ENCODE data around the gene PDE6A. TPM values are rescaled to one million over a fixed set of nuclear protein-coding genes. Genes with fewer than 3 reads are reported as not detected.
A peak's percentile ranks its signal among the peaks of the same experiment; 100 is the strongest.

The PDE6A gene
- total and polyA plus RNA-seq, 9 of the 15 experiments (the other 6 are each of a cell fraction or from before 2014, with no cell fraction given), result 0.01 to 0.04 (median 0.01) TPM; not detected in 6

DNA sequence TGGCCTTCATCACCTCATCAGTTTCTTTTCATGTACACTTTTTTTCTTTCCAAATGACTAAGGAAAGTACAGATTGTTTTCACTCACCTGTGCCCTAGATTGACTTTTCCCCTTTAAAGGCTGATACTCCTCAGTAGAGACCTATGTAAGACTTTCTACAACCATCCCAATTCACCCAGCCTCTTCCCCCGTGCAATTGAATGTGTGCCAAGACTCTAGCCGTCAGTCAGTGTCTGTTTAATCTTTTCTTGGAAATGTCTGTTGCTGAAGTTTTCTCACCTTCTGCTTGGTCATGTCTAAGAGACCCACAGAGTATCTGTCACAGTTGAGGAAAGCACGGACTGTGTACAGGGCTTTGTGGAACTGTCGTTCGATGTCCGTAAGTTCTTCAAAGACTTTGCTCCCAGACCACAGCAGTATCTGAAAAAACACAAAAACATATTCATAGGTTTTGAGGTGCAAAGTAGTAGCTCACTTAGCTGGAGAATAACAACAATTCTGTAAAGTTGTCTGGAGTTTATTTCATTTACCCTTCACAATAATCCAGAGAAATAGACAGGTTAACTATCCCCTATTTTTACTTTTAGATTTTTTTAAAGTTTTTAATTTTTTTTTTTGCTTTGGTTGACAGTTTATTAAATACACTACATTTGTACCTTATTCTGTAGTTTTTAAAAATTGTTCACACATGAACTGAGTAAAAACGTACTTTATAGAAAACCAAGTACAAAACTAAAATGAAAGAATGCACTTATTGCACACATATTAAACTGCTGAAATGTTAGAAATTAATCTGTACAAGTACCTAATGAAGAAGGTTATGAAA is 13.6 kb downstream of the PDE6A start (continued):
- TF ChIP-seq TBP (optimal IDR thresholded peaks at IDR 0.05; ENCODE audit: low read depth, low read length) (peak; percentile 51), NCOR1 (IDR thresholded peaks at IDR 0.05) (no peak), CREB3 (tag; conservative IDR thresholded peaks at IDR 0.05; ENCODE audit: low read depth) (no peak), ARHGAP35 (IDR thresholded peaks at IDR 0.05; ENCODE audit: partially characterized antibody) (no peak), ZNF224 (CRISPR knock-in tag; IDR thresholded peaks at IDR 0.05) (no peak), SP1 (CRISPR knock-in tag; IDR thresholded peaks at IDR 0.05) (no peak), ASH1L (IDR thresholded peaks at IDR 0.05; ENCODE audit: borderline replicate concordance, low read depth, partially characterized antibody) (no peak), ZFP36 (IDR thresholded peaks at IDR 0.05; ENCODE audit: low read depth, low read length, partially characterized antibody) (no peak), ZBTB8A (IDR thresholded peaks at IDR 0.05; ENCODE audit: partially characterized antibody) (no peak), PKNOX1 (IDR thresholded peaks at IDR 0.05) (peak; percentile 97)
- TF ChIP-seq, protein P1, sequence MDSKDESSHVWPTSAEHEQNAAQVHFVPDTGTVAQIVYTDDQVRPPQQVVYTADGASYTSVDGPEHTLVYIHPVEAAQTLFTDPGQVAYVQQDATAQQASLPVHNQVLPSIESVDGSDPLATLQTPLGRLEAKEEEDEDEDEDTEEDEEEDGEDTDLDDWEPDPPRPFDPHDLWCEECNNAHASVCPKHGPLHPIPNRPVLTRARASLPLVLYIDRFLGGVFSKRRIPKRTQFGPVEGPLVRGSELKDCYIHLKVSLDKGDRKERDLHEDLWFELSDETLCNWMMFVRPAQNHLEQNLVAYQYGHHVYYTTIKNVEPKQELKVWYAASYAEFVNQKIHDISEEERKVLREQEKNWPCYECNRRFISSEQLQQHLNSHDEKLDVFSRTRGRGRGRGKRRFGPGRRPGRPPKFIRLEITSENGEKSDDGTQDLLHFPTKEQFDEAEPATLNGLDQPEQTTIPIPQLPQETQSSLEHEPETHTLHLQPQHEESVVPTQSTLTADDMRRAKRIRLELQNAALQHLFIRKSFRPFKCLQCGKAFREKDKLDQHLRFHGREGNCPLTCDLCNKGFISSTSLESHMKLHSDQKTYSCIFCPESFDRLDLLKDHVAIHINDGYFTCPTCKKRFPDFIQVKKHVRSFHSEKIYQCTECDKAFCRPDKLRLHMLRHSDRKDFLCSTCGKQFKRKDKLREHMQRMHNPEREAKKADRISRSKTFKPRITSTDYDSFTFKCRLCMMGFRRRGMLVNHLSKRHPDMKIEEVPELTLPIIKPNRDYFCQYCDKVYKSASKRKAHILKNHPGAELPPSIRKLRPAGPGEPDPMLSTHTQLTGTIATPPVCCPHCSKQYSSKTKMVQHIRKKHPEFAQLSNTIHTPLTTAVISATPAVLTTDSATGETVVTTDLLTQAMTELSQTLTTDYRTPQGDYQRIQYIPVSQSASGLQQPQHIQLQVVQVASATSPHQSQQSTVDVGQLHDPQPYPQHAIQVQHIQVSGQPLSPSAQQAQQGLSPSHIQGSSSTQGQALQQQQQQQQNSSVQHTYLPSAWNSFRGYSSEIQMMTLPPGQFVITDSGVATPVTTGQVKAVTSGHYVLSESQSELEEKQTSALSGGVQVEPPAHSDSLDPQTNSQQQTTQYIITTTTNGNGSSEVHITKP (IDR thresholded peaks at IDR 0.05; ENCODE audit: partially characterized antibody), result no peak
- TF ChIP-seq, protein P2, sequence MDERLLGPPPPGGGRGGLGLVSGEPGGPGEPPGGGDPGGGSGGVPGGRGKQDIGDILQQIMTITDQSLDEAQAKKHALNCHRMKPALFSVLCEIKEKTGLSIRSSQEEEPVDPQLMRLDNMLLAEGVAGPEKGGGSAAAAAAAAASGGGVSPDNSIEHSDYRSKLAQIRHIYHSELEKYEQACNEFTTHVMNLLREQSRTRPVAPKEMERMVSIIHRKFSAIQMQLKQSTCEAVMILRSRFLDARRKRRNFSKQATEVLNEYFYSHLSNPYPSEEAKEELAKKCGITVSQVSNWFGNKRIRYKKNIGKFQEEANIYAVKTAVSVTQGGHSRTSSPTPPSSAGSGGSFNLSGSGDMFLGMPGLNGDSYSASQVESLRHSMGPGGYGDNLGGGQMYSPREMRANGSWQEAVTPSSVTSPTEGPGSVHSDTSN (CRISPR knock-in tag; IDR thresholded peaks at IDR 0.05; ENCODE audit: low read depth), result no peak
- TF ChIP-seq, protein P2 (tag; conservative IDR thresholded peaks at IDR 0.05; ENCODE audit: low read depth), result peak; percentile 90
- TF ChIP-seq, protein P3, sequence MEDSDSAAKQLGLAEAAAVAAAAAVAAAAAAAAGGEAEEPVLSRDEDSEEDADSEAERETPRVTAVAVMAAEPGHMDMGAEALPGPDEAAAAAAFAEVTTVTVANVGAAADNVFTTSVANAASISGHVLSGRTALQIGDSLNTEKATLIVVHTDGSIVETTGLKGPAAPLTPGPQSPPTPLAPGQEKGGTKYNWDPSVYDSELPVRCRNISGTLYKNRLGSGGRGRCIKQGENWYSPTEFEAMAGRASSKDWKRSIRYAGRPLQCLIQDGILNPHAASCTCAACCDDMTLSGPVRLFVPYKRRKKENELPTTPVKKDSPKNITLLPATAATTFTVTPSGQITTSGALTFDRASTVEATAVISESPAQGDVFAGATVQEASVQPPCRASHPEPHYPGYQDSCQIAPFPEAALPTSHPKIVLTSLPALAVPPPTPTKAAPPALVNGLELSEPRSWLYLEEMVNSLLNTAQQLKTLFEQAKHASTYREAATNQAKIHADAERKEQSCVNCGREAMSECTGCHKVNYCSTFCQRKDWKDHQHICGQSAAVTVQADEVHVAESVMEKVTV (CRISPR knock-in tag; IDR thresholded peaks at IDR 0.05), result no peak
